Activated CD4-positive, alpha-beta T cell treated with anti-CD3 and anti-CD28 coated beads, Interleukin-2, amount 10 ng/mL, durations not matched to agents 24 days and 14 days (primary cell): ENCODE results near the gene EDN3. TPM values are rescaled to one million over a fixed set of nuclear protein-coding genes. Genes with fewer than 3 reads are reported as not detected.

Source experiments
- DNase-seq: peaks from one replicate; pipeline ENCODE4 v3.0.0; 2022
- H3K27ac Mint-ChIP-seq: one replicate; pipeline ENCODE4 v1.8.0; 2022; ENCODE audit warnings: mild to moderate bottlenecking, mixed read lengths
- H3K27me3 Mint-ChIP-seq: one replicate; pipeline ENCODE4 v1.8.0; 2022; ENCODE audit warnings: mixed read lengths
- H3K36me3 Mint-ChIP-seq: one replicate; pipeline ENCODE4 v1.8.0; 2022; ENCODE audit warnings: low read depth, mild to moderate bottlenecking, mixed read lengths
- H3K4me1 Mint-ChIP-seq: one replicate; pipeline ENCODE4 v1.8.0; 2021; ENCODE audit warnings: mixed read lengths
- H3K4me3 Mint-ChIP-seq: one replicate; pipeline ENCODE4 v1.8.0; 2022; ENCODE audit warnings: mild to moderate bottlenecking, moderate library complexity, mixed read lengths
- H3K9me3 Mint-ChIP-seq: one replicate; pipeline ENCODE4 v1.8.0; 2021; ENCODE audit warnings: mixed read lengths
- intact Hi-C: fragments of 100-400 bp; cut with micrococcal nuclease; formaldehyde crosslinking; loops from one replicate; pipeline ENCODE4 v1.15.1; 2023
- total RNA-seq: library from RNA; stranded (reverse); gene quantifications from 2 replicates; pipeline ENCODE4 v1.2.3, GENCODE V29; 2022

The EDN3 gene
- total RNA-seq, 1 donor from 2014 or later: not detected

DNA sequence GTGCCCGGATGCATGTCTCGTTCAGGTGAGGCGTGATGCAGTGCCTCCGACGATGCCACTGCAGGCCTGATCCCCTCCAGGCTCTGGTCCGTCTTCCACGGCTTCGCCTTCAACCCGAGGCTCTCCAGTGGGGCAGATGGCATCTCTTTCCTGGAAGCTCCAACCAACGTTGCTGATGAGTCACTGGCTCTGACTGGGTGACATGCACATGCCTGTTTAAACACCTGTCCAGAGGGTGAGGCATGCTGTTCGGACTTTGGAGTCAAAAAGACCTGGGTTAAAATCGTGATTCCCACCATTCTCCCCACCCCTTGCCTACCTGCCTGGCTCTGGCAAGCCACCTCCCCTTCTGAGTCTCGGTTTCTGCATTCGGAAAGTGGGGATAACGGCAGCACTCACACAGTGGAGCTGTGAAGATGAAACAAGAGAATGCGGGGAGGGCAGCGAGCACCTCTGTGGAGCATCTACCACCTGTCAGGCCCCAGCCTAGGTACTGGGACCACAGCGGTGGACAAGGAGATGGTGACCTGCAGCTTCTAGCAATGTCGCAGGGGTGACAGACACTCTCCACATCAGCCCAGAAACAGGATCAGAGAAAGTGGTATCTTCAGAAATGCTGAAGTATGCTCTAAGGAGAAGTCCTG is 8.5 kb upstream of the EDN3 start:
- Mint-ChIP-seq H3K27ac (no peak overlapping the region), H3K36me3 (no peaks in the 10 kb centered on the region), H3K4me1 (no peaks in the 10 kb centered on the region), H3K9me3 (no peaks in the 10 kb centered on the region), H3K27me3 (peaks cover 34% of the 10 kb centered on the region), H3K4me3 (no peak overlapping the region)
- intact Hi-C loops: no loop called here
- no peak for DNase-seq

- intact Hi-C loops: no loop called here
- H3K4me3 Mint-ChIP-seq: no peak overlapping the region
- DNase-seq: no peak
Observed at GRCh38 chr20:59295531-59295930, 4.9 kb upstream of the EDN3 start.

GRCh38 chr20:59297686-59298085 is 2.7 kb upstream of the EDN3 start:
- intact Hi-C loops: no loop called here

More at GRCh38 chr20:59295531-59295930, 4.9 kb upstream of the EDN3 start:
- Mint-ChIP-seq H3K36me3 (no peaks in the 10 kb centered on the region), H3K9me3 (no peaks in the 10 kb centered on the region), H3K27ac (no peak overlapping the region), H3K27me3 (peaks cover 60% of the 10 kb centered on the region), H3K4me1 (no peaks in the 10 kb centered on the region)

DNA sequence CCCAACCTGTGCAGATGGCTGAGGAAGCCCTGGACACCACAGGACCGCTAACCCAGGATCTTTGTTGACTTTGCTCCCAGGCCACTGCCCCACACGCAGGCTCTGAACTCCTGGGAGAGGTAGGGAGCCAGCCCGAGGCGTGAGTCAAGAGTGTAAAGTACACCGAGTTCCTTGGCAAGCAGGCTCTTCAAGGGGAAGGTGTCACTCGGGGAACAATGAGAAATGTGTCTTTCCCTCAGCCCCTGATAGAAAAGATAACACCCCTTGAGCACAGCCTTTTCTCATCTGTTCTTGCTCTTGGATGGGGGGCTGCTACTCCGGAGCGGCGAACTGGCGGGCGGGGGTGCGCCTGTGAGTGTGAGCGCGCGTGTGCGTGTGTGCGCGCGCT is 472 bp upstream of the EDN3 start:
- Mint-ChIP-seq H3K9me3 (no peaks in the 10 kb centered on the region), H3K36me3 (no peaks in the 10 kb centered on the region)

More at GRCh38 chr20:59297686-59298085, 2.7 kb upstream of the EDN3 start:
- DNase-seq: no peak
- Mint-ChIP-seq H3K27ac (no peak overlapping the region), H3K9me3 (no peaks in the 10 kb centered on the region), H3K36me3 (no peaks in the 10 kb centered on the region), H3K4me1 (no peaks in the 10 kb centered on the region), H3K4me3 (no peak overlapping the region), H3K27me3 (peaks cover 63% of the 10 kb centered on the region)

DNA sequence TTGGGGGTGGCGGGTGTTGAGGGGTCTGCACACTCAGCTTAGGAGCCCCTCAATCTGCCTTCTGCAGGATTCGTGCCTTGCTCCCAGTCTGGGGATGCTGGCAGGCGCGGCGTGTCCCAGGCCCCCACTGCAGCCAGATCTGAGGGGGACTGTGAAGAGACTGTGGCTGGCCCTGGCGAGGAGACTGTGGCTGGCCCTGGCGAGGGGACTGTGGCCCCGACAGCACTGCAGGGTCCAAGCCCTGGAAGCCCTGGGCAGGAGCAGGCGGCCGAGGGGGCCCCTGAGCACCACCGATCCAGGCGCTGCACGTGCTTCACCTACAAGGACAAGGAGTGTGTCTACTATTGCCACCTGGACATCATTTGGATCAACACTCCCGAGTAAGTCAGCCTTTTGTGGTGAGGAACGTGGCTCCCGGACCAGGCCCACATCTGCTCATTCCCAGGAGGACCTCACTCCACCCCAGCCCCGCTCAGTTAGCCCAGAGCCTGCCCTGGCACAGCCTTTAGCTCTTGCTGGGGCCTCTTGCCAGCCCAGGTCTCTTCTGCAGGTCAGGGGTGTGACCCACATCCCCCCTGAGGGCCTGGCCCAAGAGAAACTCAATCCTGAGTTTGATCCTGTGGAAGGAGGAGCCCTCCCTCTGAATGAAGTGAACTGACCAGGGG is 1.1 kb downstream of the EDN3 start:
- peaks cover 2% of the 10 kb centered on the region for H3K4me1 Mint-ChIP-seq
- H3K27me3 Mint-ChIP-seq: peaks cover 55% of the 10 kb centered on the region

More for the DNA sequence above, 472 bp upstream of the EDN3 start:
- Mint-ChIP-seq H3K4me1 (peaks cover 2% of the 10 kb centered on the region), H3K27ac (no peak overlapping the region), H3K27me3 (peaks cover 63% of the 10 kb centered on the region), H3K4me3 (no peak overlapping the region)
- no peak for DNase-seq
- intact Hi-C loops: no loop called here

DNA sequence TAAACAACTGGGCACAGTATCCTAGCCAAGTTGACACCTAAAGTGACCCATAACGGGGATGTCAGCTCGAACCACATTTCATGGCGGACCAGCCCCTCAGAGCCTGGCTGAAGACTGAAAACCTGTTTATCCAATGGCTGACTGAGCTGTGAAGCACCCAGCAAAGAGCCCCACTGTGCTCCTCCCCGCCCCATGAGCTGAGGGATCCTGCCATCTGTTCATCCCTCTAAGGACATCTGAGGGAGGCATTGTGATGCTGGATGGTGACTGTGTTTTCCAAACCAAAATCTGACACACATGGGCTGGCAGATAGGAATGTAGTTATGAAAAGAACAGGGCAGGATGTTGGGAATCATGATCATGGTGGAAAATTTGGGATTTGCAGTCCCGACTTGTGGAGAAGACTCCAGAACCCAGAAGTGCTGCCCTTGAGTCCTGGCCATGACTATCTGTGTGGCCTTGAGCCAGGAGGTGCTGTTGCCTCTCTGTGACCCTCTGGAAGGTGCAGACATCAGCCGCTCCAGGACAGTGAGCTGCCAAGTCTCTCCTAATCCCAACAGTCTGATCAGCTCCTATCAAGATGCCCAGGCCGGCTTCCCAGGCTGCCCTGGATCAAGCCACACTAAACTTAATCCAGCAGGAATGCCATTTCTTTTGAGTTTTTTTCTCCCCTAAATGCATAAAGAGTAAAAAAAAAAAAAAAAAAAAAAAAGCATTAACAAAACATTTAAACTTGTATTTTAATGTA is 5.7 kb downstream of the EDN3 start:
- intact Hi-C loops: no loop called here
- H3K4me1 Mint-ChIP-seq: peaks cover 2% of the 10 kb centered on the region
- DNase-seq: no peak
- no peaks in the 10 kb centered on the region for H3K36me3 Mint-ChIP-seq
- no peak overlapping the region for H3K4me3 Mint-ChIP-seq
- peaks cover 29% of the 10 kb centered on the region for H3K27me3 Mint-ChIP-seq
- H3K27ac Mint-ChIP-seq: no peak overlapping the region
- no peaks in the 10 kb centered on the region for H3K9me3 Mint-ChIP-seq

More for the DNA sequence above, 1.1 kb downstream of the EDN3 start:
- Mint-ChIP-seq H3K27ac (no peak overlapping the region), H3K9me3 (no peaks in the 10 kb centered on the region), H3K4me3 (no peak overlapping the region), H3K36me3 (no peaks in the 10 kb centered on the region)
- DNase-seq: no peak
- intact Hi-C loops: no loop called here

DNA sequence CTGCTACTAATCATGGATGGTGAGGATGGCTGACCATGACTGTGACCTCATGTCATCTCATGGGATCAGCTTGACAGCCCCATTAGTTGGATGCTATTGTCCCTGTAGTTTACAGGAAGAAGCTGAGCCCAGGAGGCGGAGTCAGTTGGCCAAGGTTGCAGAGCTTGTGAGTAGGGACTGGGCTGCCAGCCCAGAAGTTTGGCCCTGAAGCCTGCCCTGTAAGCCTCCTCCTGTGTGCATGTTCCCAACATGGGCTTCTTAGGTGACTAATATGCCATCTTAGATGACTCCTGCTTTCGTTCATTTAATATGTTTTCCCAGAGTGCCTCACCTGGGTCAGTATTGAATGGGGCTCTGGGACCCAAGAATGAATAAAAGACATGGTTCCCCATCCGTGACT is 6.9 kb downstream of the EDN3 start:
- H3K9me3 Mint-ChIP-seq: no peaks in the 10 kb centered on the region
- DNase-seq: no peak
- intact Hi-C loops: no loop called here
- H3K27ac Mint-ChIP-seq: no peak overlapping the region
- H3K4me1 Mint-ChIP-seq: peaks cover 2% of the 10 kb centered on the region
- peaks cover 24% of the 10 kb centered on the region for H3K27me3 Mint-ChIP-seq
- no peaks in the 10 kb centered on the region for H3K36me3 Mint-ChIP-seq
- no peak overlapping the region for H3K4me3 Mint-ChIP-seq

- H3K36me3 Mint-ChIP-seq: no peaks in the 10 kb centered on the region
- no peak overlapping the region for H3K27ac Mint-ChIP-seq
- DNase-seq: no peak
- H3K27me3 Mint-ChIP-seq: peaks cover 14% of the 10 kb centered on the region
- intact Hi-C loops: no loop called here
- no peak overlapping the region for H3K4me3 Mint-ChIP-seq
- no peaks in the 10 kb centered on the region for H3K9me3 Mint-ChIP-seq
- peaks cover under 1% of the 10 kb centered on the region for H3K4me1 Mint-ChIP-seq
Observed at GRCh38 chr20:59308493-59309201, 8.2 kb downstream of the EDN3 start.

GRCh38 chr20:59309218-59309617 is 8.8 kb downstream of the EDN3 start:
- Mint-ChIP-seq H3K36me3 (no peaks in the 10 kb centered on the region), H3K27me3 (peaks cover 11% of the 10 kb centered on the region), H3K4me3 (no peak overlapping the region), H3K4me1 (no peaks in the 10 kb centered on the region), H3K27ac (no peak overlapping the region), H3K9me3 (no peaks in the 10 kb centered on the region)
- intact Hi-C loops: no loop called here
- no peak for DNase-seq

GRCh38 chr20:59314997-59315396 is 14.6 kb downstream of the EDN3 start:
- Mint-ChIP-seq H3K27ac (no peak overlapping the region), H3K4me1 (no peaks in the 10 kb centered on the region), H3K27me3 (peaks cover 2% of the 10 kb centered on the region), H3K4me3 (no peak overlapping the region), H3K36me3 (no peaks in the 10 kb centered on the region), H3K9me3 (no peaks in the 10 kb centered on the region)
- DNase-seq: no peak
- intact Hi-C loops: no loop called here

- no peaks in the 10 kb centered on the region for H3K36me3 Mint-ChIP-seq
- H3K4me1 Mint-ChIP-seq: no peaks in the 10 kb centered on the region
- peaks cover 3% of the 10 kb centered on the region for H3K27me3 Mint-ChIP-seq
- intact Hi-C loops: no loop called here
- no peak for DNase-seq
- no peaks in the 10 kb centered on the region for H3K9me3 Mint-ChIP-seq
- no peak overlapping the region for H3K4me3 Mint-ChIP-seq
- no peak overlapping the region for H3K27ac Mint-ChIP-seq
Observed at GRCh38 chr20:59316911-59317731, 16.7 kb downstream of the EDN3 start.

GRCh38 chr20:59318201-59318790 is 17.9 kb downstream of the EDN3 start:
- no peaks in the 10 kb centered on the region for H3K4me1 Mint-ChIP-seq
- H3K4me3 Mint-ChIP-seq: no peak overlapping the region
- H3K9me3 Mint-ChIP-seq: no peaks in the 10 kb centered on the region
- peaks cover 7% of the 10 kb centered on the region for H3K27me3 Mint-ChIP-seq
- DNase-seq: no peak
- H3K36me3 Mint-ChIP-seq: no peaks in the 10 kb centered on the region
- intact Hi-C loops: no loop called here
- H3K27ac Mint-ChIP-seq: no peak overlapping the region

DNA sequence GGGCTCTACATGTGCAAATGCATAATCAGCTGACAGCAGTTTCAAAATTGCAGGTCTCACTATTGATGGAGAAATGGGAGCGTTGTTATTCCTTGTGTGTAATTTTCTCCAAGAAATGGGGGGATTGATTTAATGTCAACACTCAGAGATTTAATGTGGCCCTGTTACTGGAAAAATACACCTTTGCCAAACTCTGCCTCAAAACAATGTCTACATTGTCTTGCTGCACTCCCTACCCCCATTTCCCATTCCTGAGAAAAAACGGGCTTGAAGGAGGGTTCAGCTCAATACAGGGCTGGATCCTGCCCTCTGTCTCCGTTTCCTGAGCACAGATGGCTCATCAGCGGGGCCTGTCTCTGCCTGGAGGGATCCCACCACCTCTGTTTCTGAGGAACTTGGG is 18.4 kb downstream of the EDN3 start:
- Mint-ChIP-seq H3K4me1 (no peaks in the 10 kb centered on the region), H3K27me3 (peaks cover 7% of the 10 kb centered on the region), H3K27ac (no peak overlapping the region), H3K9me3 (no peaks in the 10 kb centered on the region), H3K36me3 (no peaks in the 10 kb centered on the region), H3K4me3 (no peak overlapping the region)
- intact Hi-C loops: no loop called here
- DNase-seq: no peak
